Right lobe of liver (tissue), 6 donors: ENCODE measurements around the gene AGAP3. TPM values are rescaled to one million over a fixed set of nuclear protein-coding genes. Genes with fewer than 3 reads are reported as not detected.

Source experiments
- ATAC-seq, 4 donors: fragments of 200-7000 bp; cut with Tn5 transposase; one replicate each; pipeline ENCODE4 v1.9.1; 2020; ENCODE audit warnings: mild to moderate bottlenecking in 4 of 4, moderate library complexity in 4 of 4
- DNase-seq, 3 donors: peaks; one replicate each; pipeline ENCODE4 v3.0.0-alpha.2; 2020
- H3K27ac ChIP-seq, 3 donors: fragments of 200-600 bp; one replicate each; pipeline ENCODE4 v1.8.0; 2022
- H3K27me3 ChIP-seq, 2 donors: fragments of 200-600 bp; one replicate each; pipeline ENCODE4 v1.8.0; 2022
- H3K36me3 ChIP-seq, 4 donors: fragments of 200-600 bp; sonication (generic) in 1 of 4; one replicate each; pipeline versions ENCODE4 v1.5.1 to v1.8.0; 2017 to 2022; ENCODE audit warnings: control low read depth in 1 of 4
- H3K4me1 ChIP-seq, 4 donors: fragments of 200-600 bp; sonication (generic) in 1 of 4; one replicate each; pipeline versions ENCODE4 v1.5.1 to v1.8.0; 2017 to 2022; ENCODE audit warnings: control low read depth in 1 of 4
- H3K4me3 ChIP-seq, 3 donors: fragments of 200-600 bp; one replicate each; pipeline ENCODE4 v1.8.0; 2022
- H3K9me3 ChIP-seq, 4 donors: fragments of 200-600 bp; sonication (generic) in 1 of 4; one replicate each; pipeline versions ENCODE4 v1.5.1 to v1.8.0; 2017 to 2022; ENCODE audit warnings: control low read depth in 1 of 4
- CTCF ChIP-seq, 4 donors: fragments of 200-600 bp in 3 of 4; fragments of 450-650 bp in 1 of 4; IDR thresholded peaks; one replicate each; pipeline versions ENCODE4 v1.5.1 to v1.8.0; 2016 to 2022; ENCODE audit warnings: antibody characterized with exemption in 4 of 4, mild to moderate bottlenecking in 2 of 4
- POLR2A ChIP-seq: fragments of 450-650 bp; IDR thresholded peaks from one replicate; pipeline ENCODE4 v1.6.1; 2017; ENCODE audit warnings: antibody characterized with exemption, mild to moderate bottlenecking
- WGBS: methylation state at CpG from one replicate; pipeline ENCODE4 v1.1.6; 2018; ENCODE audit warnings: low coverage, low lambda C conversion rate; ENCODE audit not compliant: insufficient coverage; ENCODE audit errors: missing lambda C conversion rate; 5-methylcytosine and 5-hydroxymethylcytosine counted together
- intact Hi-C, 2 donors: fragments of 100-400 bp; cut with DNase I; formaldehyde crosslinking; loops; one replicate each; pipeline versions ENCODE4 v1.11.2 to v1.14.1; 2022
- total RNA-seq, 6 experiments: library from RNA; depleted of rRNA in 2 of 6; stranded (reverse); fragments of >200 nt in 2 of 6; fragmentation: NEBNext Ultra II Directional in 3 of 6; extraction: Animal tissue kit (Norgen Biotek cat#: 25700) in 3 of 6; gene quantifications; one replicate each; pipeline versions ENCODE4 v1.1.0 to v1.2.4, GENCODE V29; 2016 to 2023
- donor health status: DM: no; HTN: yes; CAD: no.
- donor health status: DM: no; HTN: no; CAD: no.
- donor health status: DM: no; HTN: no; CAD: no.
- donor health status: DM: no; HTN: yes; CAD: no.
- donor health status: DM: no; HTN: yes; CAD: no.

AGAP3 gene
- total RNA-seq, 6 experiments from 2014 or later: 36.3 to 44.3 (median 39.5) TPM

GRCh38 chr7:151116603-151117440 is 30.5 kb downstream of the AGAP3 start:
- WGBS: 60% methylated on average over 3 of the region's 27 CpGs
- intact Hi-C loops: no loop called here
- ATAC-seq: no peak
- no peak for DNase-seq
- H3K9me3 ChIP-seq: no peaks in the 10 kb centered on the region
- TF ChIP-seq POLR2A: no peak
- no peak for TF ChIP-seq CTCF (IDR thresholded peaks at IDR 0.05)
- H3K36me3 ChIP-seq: peaks cover 0 to 27% (median 7%) of the 10 kb centered on the region in 4 donors
- no peaks in the 10 kb centered on the region for H3K27me3 ChIP-seq
- H3K4me3 ChIP-seq: no peak overlapping the region
- no peak overlapping the region for H3K27ac ChIP-seq
- no peaks in the 10 kb centered on the region for H3K4me1 ChIP-seq

GRCh38 chr7:151117565-151117964 is 31.3 kb downstream of the AGAP3 start:
- no peak overlapping the region for H3K4me3 ChIP-seq
- intact Hi-C loops: no loop called here
- no peaks in the 10 kb centered on the region for H3K4me1 ChIP-seq
- TF ChIP-seq CTCF (IDR thresholded peaks at IDR 0.05) (no peak), POLR2A (no peak)
- DNase-seq: no peak
- no CpG with 5 or more reads among the region's 12 CpGs for WGBS
- no peaks in the 10 kb centered on the region for H3K27me3 ChIP-seq
- H3K27ac ChIP-seq: no peak overlapping the region
- peaks cover 0 to 27% (median 7%) of the 10 kb centered on the region in 4 donors for H3K36me3 ChIP-seq
- ATAC-seq: no peak
- no peaks in the 10 kb centered on the region for H3K9me3 ChIP-seq

GRCh38 chr7:151118108-151119054 is 32.1 kb downstream of the AGAP3 start:
- Histone ChIP-seq H3K4me1 (no peaks in the 10 kb centered on the region), H3K36me3 (peaks cover 0 to 27% (median 7%) of the 10 kb centered on the region in 4 donors), H3K27me3 (no peaks in the 10 kb centered on the region), H3K27ac (no peak overlapping the region), H3K9me3 (no peaks in the 10 kb centered on the region), H3K4me3 (no peak overlapping the region)
- 89% methylated on average over 18 of the region's 38 CpGs for WGBS
- no peak for TF ChIP-seq CTCF (IDR thresholded peaks at IDR 0.05)
- no peak for TF ChIP-seq POLR2A
- intact Hi-C loops: no loop called here
- DNase-seq: no peak
- no peak for ATAC-seq

- peaks cover 0 to 31% (median 7%) of the 10 kb centered on the region in 4 donors for H3K36me3 ChIP-seq
- ATAC-seq (no peak), DNase-seq (no peak)
- no peaks in the 10 kb centered on the region for H3K4me1 ChIP-seq
- TF ChIP-seq CTCF (IDR thresholded peaks at IDR 0.05) (no peak), POLR2A (no peak)
- intact Hi-C loops: no loop called here
- no peaks in the 10 kb centered on the region for H3K9me3 ChIP-seq
- no peak overlapping the region for H3K4me3 ChIP-seq
- WGBS: 87% methylated on average over 10 of the region's 13 CpGs
- no peaks in the 10 kb centered on the region for H3K27me3 ChIP-seq
- H3K27ac ChIP-seq: no peak overlapping the region
These were observed 32.8 kb downstream of the AGAP3 start for GRCh38 chr7:151119055-151119415.
